ENCODE data around the gene GARIN5A.

Gene GARIN5A

DNA sequence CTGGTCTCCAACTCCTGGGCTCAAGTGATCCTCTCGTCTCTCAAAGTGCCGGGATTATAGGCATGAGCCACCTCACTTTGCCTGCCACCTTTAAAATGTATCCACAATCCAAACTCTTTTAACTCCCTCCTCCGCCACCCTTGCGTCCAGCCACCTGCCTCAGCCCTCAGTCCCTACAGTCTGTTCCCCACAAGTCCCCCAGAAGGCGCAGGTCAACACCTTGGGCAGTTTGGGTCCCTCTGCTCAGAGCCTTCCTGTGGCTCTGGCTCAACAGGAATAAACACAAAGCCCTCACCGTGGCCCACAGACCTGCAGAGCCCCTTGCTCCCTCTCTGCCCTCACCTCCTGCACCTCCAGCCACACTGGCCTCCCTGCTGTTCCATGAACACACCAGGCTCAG lies 7.8 kb downstream of the GARIN5A start:
- TF ChIP-seq, protein P1, sequence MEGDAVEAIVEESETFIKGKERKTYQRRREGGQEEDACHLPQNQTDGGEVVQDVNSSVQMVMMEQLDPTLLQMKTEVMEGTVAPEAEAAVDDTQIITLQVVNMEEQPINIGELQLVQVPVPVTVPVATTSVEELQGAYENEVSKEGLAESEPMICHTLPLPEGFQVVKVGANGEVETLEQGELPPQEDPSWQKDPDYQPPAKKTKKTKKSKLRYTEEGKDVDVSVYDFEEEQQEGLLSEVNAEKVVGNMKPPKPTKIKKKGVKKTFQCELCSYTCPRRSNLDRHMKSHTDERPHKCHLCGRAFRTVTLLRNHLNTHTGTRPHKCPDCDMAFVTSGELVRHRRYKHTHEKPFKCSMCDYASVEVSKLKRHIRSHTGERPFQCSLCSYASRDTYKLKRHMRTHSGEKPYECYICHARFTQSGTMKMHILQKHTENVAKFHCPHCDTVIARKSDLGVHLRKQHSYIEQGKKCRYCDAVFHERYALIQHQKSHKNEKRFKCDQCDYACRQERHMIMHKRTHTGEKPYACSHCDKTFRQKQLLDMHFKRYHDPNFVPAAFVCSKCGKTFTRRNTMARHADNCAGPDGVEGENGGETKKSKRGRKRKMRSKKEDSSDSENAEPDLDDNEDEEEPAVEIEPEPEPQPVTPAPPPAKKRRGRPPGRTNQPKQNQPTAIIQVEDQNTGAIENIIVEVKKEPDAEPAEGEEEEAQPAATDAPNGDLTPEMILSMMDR (conservative IDR thresholded peaks at IDR 0.05; ENCODE audit: low read depth, low read length): no peak
- peaks cover 57% of the 10 kb centered on the region for H3K27me3 ChIP-seq (ENCODE audit: insufficient read depth, low read depth)
- H2AFZ ChIP-seq (ENCODE audit: low read depth): no peak overlapping the region
- H3K4me1 ChIP-seq (ENCODE audit: low read depth, poor library complexity, severe bottlenecking): no peaks in the 10 kb centered on the region
- H3K9ac ChIP-seq: no peak overlapping the region
- H3K36me3 ChIP-seq (ENCODE audit: insufficient read depth): no peaks in the 10 kb centered on the region
- H4K20me1 ChIP-seq (ENCODE audit: insufficient read depth): no peaks in the 10 kb centered on the region
- H3K79me2 ChIP-seq (ENCODE audit: insufficient read depth, low read depth): no peaks in the 10 kb centered on the region
- H3K27ac ChIP-seq: no peak overlapping the region
- H3K4me2 ChIP-seq: no peak overlapping the region
- H3K4me3 ChIP-seq (IDR thresholded peaks at IDR 0.05; ENCODE audit: insufficient read depth, low read depth, low read length): no peak overlapping the region

DNA sequence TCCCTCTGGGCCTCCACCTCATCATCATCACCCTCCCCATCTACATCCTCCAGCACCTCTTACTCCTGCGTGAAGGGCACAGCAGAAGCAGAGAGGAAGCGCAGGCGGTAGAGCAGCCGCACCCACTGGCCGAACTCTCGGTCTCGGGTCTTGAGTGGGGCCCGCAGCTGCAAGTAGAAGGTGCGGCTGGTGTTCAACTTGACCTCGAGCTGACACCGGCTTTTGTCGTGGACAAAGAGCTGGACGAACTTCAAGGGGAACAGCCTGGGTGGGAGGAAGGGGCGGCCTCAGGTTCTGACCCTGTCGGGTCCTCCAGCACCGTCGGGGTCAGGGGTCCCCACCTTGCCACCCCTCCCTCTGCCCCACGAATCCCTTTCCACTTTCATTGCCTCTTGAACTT lies 9.1 kb downstream of the GARIN5A start:
- H3K36me3 ChIP-seq (ENCODE audit: insufficient read depth): no peaks in the 10 kb centered on the region
- no peaks in the 10 kb centered on the region for H3K4me1 ChIP-seq (ENCODE audit: low read depth, poor library complexity, severe bottlenecking)
- H3K27me3 ChIP-seq (ENCODE audit: insufficient read depth, low read depth): peaks cover 59% of the 10 kb centered on the region
- no peak overlapping the region for H3K4me3 ChIP-seq (IDR thresholded peaks at IDR 0.05; ENCODE audit: insufficient read depth, low read depth, low read length)
- no peaks in the 10 kb centered on the region for H4K20me1 ChIP-seq (ENCODE audit: insufficient read depth)
- no peaks in the 10 kb centered on the region for H3K79me2 ChIP-seq (ENCODE audit: insufficient read depth, low read depth)
- no peak overlapping the region for H3K4me2 ChIP-seq
- H3K9ac ChIP-seq: no peak overlapping the region
- H2AFZ ChIP-seq (ENCODE audit: low read depth): no peak overlapping the region
- TF ChIP-seq, protein P1 (conservative IDR thresholded peaks at IDR 0.05; ENCODE audit: low read depth, low read length): no peak
- H3K27ac ChIP-seq: no peak overlapping the region

DNA sequence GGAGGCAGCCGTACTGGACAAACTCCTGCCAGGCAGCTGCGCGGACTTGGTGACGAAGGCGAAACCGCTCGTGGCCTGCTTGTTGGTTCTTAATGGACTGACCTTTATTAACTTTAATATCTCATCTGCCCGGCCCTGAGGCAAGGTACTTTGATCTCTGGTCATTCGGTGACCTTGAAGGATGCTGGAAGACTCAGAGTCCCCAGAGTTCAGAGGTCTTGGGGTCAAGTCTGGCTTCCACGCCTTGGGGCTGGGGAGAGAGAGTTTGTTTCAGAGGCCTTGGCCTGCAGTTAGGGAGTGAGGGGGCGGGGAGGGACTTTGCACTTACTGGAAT lies 10.0 kb downstream of the GARIN5A start:
- H3K27me3 ChIP-seq (ENCODE audit: insufficient read depth, low read depth): peaks cover 59% of the 10 kb centered on the region
- H3K4me3 ChIP-seq (IDR thresholded peaks at IDR 0.05; ENCODE audit: insufficient read depth, low read depth, low read length): no peak overlapping the region
- H4K20me1 ChIP-seq (ENCODE audit: insufficient read depth): no peaks in the 10 kb centered on the region
- H3K9ac ChIP-seq: no peak overlapping the region
- H3K27ac ChIP-seq: no peak overlapping the region
- H2AFZ ChIP-seq (ENCODE audit: low read depth): no peak overlapping the region
- TF ChIP-seq, protein P1 (conservative IDR thresholded peaks at IDR 0.05; ENCODE audit: low read depth, low read length): no peak
- no peaks in the 10 kb centered on the region for H3K36me3 ChIP-seq (ENCODE audit: insufficient read depth)
- H3K79me2 ChIP-seq (ENCODE audit: insufficient read depth, low read depth): no peaks in the 10 kb centered on the region
- H3K4me2 ChIP-seq: no peak overlapping the region
- no peaks in the 10 kb centered on the region for H3K4me1 ChIP-seq (ENCODE audit: low read depth, poor library complexity, severe bottlenecking)

DNA sequence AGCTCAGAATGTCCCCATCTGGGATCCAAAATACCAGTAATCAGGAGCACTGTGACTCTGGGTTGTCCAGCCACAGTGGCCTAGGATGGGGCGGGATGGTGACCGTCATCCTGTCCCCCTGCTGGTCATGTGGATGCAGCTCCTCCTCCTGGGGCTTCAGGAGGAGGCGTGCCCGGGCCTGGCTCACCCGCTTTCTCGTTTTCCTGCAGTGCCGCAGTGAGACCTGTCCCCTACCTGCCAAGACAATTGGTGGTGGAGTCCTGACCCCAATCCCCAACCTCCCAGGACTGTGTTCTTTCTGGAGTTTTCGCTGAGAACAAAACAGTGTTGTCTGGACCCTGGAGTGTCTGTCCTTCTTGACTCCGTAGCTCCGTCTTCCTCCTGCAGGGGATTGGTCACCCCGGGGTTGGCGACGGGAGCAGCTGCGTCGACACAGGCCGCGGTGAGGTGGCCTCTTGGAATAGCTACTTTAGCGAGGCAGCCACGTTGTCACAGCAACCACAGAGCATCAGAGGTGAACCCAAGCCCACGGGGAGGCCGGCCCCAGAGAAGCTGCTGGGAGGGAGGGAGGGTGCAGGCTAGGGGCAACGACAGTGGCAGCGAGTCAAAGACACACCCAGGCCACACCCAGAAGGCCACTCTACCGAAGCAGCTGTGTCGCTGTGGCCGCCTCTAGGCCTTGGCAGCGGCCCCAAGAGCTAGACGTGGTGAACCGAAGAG lies 10.5 kb downstream of the GARIN5A start:
- no peak overlapping the region for H3K4me2 ChIP-seq
- no peak overlapping the region for H2AFZ ChIP-seq (ENCODE audit: low read depth)
- H3K27me3 ChIP-seq (ENCODE audit: insufficient read depth, low read depth): peaks cover 62% of the 10 kb centered on the region
- no peaks in the 10 kb centered on the region for H3K79me2 ChIP-seq (ENCODE audit: insufficient read depth, low read depth)
- no peaks in the 10 kb centered on the region for H3K36me3 ChIP-seq (ENCODE audit: insufficient read depth)
- H3K4me1 ChIP-seq (ENCODE audit: low read depth, poor library complexity, severe bottlenecking): no peaks in the 10 kb centered on the region
- TF ChIP-seq, protein P1 (conservative IDR thresholded peaks at IDR 0.05; ENCODE audit: low read depth, low read length): no peak
- H4K20me1 ChIP-seq (ENCODE audit: insufficient read depth): no peaks in the 10 kb centered on the region
- H3K4me3 ChIP-seq (IDR thresholded peaks at IDR 0.05; ENCODE audit: insufficient read depth, low read depth, low read length): no peak overlapping the region
- H3K9ac ChIP-seq: no peak overlapping the region
- H3K27ac ChIP-seq: no peak overlapping the region

Data from KMS-11 (cell line).